Gastroesophageal sphincter (tissue), 4 donors: ENCODE results near the gene ZNF595. TPM values are rescaled to one million over a fixed set of nuclear protein-coding genes. Genes with fewer than 3 reads are reported as not detected.
"Not testable (repeated sequence)": the region's sequence is repeated elsewhere in the genome, so short reads cannot be mapped to it uniquely, and the experiment has no call there.

Experiments
- ATAC-seq: fragments of 150-250 bp; one replicate; pipeline ENCODE4 v1.9.1; 2016; ENCODE audit warnings: mild to moderate bottlenecking, moderate library complexity
- H3K27ac ChIP-seq, 4 donors: fragments of 200-600 bp; sonication (generic) in 3 of 4; 1 replicate in 3 of 4; 2 replicates in 1 of 4; pipeline ENCODE4 v1.5.1; 2016 to 2019
- H3K27me3 ChIP-seq: fragments of 200-600 bp; sonication (generic); one replicate; pipeline ENCODE4 v1.5.1; 2019
- H3K36me3 ChIP-seq, 2 donors: fragments of 200-600 bp; sonication (generic); one replicate each; pipeline ENCODE4 v1.5.1; 2019; ENCODE audit warnings: control low read depth in 1 of 2
- H3K4me1 ChIP-seq, 3 donors: fragments of 200-600 bp; sonication (generic); 1 replicate in 2 of 3; 2 replicates in 1 of 3; pipeline ENCODE4 v1.5.1; 2016 to 2019; ENCODE audit warnings: control low read depth in 2 of 3
- H3K4me3 ChIP-seq, 2 donors: fragments of 200-600 bp; sonication (generic); one replicate each; pipeline ENCODE4 v1.5.1; 2019; ENCODE audit warnings: mild to moderate bottlenecking in 1 of 2, moderate library complexity in 1 of 2
- H3K9me3 ChIP-seq, 3 donors: fragments of 200-600 bp; sonication (generic); one replicate each; pipeline ENCODE4 v1.5.1; 2017 to 2019; ENCODE audit warnings: control low read depth in 2 of 3
- CTCF ChIP-seq, 4 experiments: fragments of 200-600 bp in 2 of 4; fragments of 450-650 bp in 2 of 4; sonication (generic) in 1 of 4; IDR thresholded peaks; one replicate each; pipeline ENCODE4 v1.5.1; 2017 to 2019; ENCODE audit warnings: antibody characterized with exemption in 4 of 4, mild to moderate bottlenecking in 2 of 4, moderate library complexity in 2 of 4
- EP300 ChIP-seq: sonication (generic); formaldehyde crosslinking; IDR thresholded peaks from one replicate; pipeline ENCODE4 v1.6.1; 2017; ENCODE audit warnings: antibody characterized with exemption, mild to moderate bottlenecking
- POLR2A ChIP-seq, 2 donors: fragments of 450-650 bp; IDR thresholded peaks; one replicate each; pipeline ENCODE4 v1.6.1; 2017; ENCODE audit warnings: antibody characterized with exemption in 2 of 2, mild to moderate bottlenecking in 2 of 2, moderate library complexity in 1 of 2
- POLR2AphosphoS5 ChIP-seq: sonication (generic); formaldehyde crosslinking; IDR thresholded peaks from one replicate; pipeline ENCODE4 v1.6.1; 2017; ENCODE audit warnings: antibody characterized with exemption
- WGBS, 2 donors: methylation state at CpG; one replicate each; pipeline ENCODE4 v1.1.5; 2018; ENCODE audit warnings: low coverage in 1 of 2; 5-methylcytosine and 5-hydroxymethylcytosine counted together
- total RNA-seq, 4 donors: library from RNA; depleted of rRNA; stranded (reverse); fragments of >200 nt; gene quantifications; one replicate each; pipeline ENCODE4 v1.1.0, GENCODE V29; 2016

ZNF595 gene
- total RNA-seq, 4 donors from 2014 or later = 10.2 to 36.1 (median 24.2) TPM

GRCh38 chr4:36559-37415 lies 16.3 kb upstream of the ZNF595 start:
- H3K4me3 ChIP-seq, H3K27me3 ChIP-seq, ATAC-seq, H3K27ac ChIP-seq, H3K4me1 ChIP-seq, H3K36me3 ChIP-seq, H3K9me3 ChIP-seq: not testable (repeated sequence)
- 78 to 88% methylated on average over 2 to 3 of the region's 6 CpGs for WGBS, 2 donors

- H3K4me1 ChIP-seq, ATAC-seq, H3K27ac ChIP-seq, H3K9me3 ChIP-seq, H3K36me3 ChIP-seq, H3K27me3 ChIP-seq, H3K4me3 ChIP-seq: not testable (repeated sequence)
Measured at GRCh38 chr4:38202-38601, 14.9 kb upstream of the ZNF595 start.

- ATAC-seq = not testable (repeated sequence)
Measured at GRCh38 chr4:43375-43774, 9.7 kb upstream of the ZNF595 start.

GRCh38 chr4:51253-51652 lies 1.9 kb upstream of the ZNF595 start:
- H3K27me3 ChIP-seq, H3K4me3 ChIP-seq, H3K36me3 ChIP-seq, H3K27ac ChIP-seq, H3K9me3 ChIP-seq, ATAC-seq, H3K4me1 ChIP-seq: not testable (repeated sequence)
- WGBS, 2 donors = 77 to 85% methylated on average over 4 of the region's 4 CpGs

More at GRCh38 chr4:43375-43774, 9.7 kb upstream of the ZNF595 start:
- H3K27me3 ChIP-seq = peaks cover 14% of the 10 kb centered on the region
- not testable (repeated sequence) for H3K4me3 ChIP-seq, H3K27ac ChIP-seq, H3K36me3 ChIP-seq, H3K4me1 ChIP-seq, H3K9me3 ChIP-seq

GRCh38 chr4:51655-52277 lies 1.4 kb upstream of the ZNF595 start:
- H3K27me3 ChIP-seq, H3K27ac ChIP-seq, H3K4me1 ChIP-seq, H3K9me3 ChIP-seq, H3K4me3 ChIP-seq, ATAC-seq, H3K36me3 ChIP-seq: not testable (repeated sequence)
- no CpG with 5 or more reads among the region's 9 CpGs for WGBS, 2 donors

GRCh38 chr4:53521-53920 lies 400 bp downstream of the ZNF595 start:
- peak overlapping the region; percentile 17 to 59 (median 42) for H3K27ac ChIP-seq

GRCh38 chr4:64733-65132 lies 11.6 kb downstream of the ZNF595 start:
- H3K9me3 ChIP-seq, H3K4me3 ChIP-seq, H3K4me1 ChIP-seq, ATAC-seq, H3K27me3 ChIP-seq, H3K27ac ChIP-seq: not testable (repeated sequence)
- peaks cover 0 to 12% of the 10 kb centered on the region in 2 donors for H3K36me3 ChIP-seq

More at GRCh38 chr4:53521-53920, 400 bp downstream of the ZNF595 start:
- H3K36me3 ChIP-seq, H3K27me3 ChIP-seq, H3K9me3 ChIP-seq, H3K4me1 ChIP-seq, ATAC-seq: not testable (repeated sequence)
- H3K4me3 ChIP-seq = peak overlapping the region; percentile 46 to 49
- no CpG with 5 or more reads among the region's 41 CpGs for WGBS, 2 donors

GRCh38 chr4:71830-72229 lies 18.7 kb downstream of the ZNF595 start:
- 91 to 100% methylated on average over 1 of the region's 1 CpG for WGBS, 2 donors
- no peak for TF ChIP-seq POLR2A (IDR thresholded peaks at IDR 0.05)
- no peak for TF ChIP-seq CTCF (IDR thresholded peaks at IDR 0.05)
- TF ChIP-seq EP300 = no peak
- no peak for TF ChIP-seq POLR2AphosphoS5
- H3K36me3 ChIP-seq = peaks cover 0 to 81% of the 10 kb centered on the region in 2 donors

More at GRCh38 chr4:71830-72229, 18.7 kb downstream of the ZNF595 start:
- Histone ChIP-seq H3K4me3 (no peak overlapping the region), H3K27me3 (no peaks in the 10 kb centered on the region), H3K27ac (no peak overlapping the region), H3K4me1 (no peaks in the 10 kb centered on the region), H3K9me3 (peaks cover 1 to 72% (median 3%) of the 10 kb centered on the region in 3 donors)
- no peak for ATAC-seq
